ENCODE results near the gene PCDHGA10. TPM values are rescaled to one million over a fixed set of nuclear protein-coding genes. Genes with fewer than 3 reads are reported as not detected.
"Not testable (repeated sequence)": the region's sequence is repeated elsewhere in the genome, so short reads cannot be mapped to it uniquely, and the experiment has no call there.

Gene PCDHGA10
- total and polyA plus RNA-seq, 7 experiments from 2014 or later, result 0.04 to 0.39 (median 0.24) TPM

GRCh38 chr5:141411575-141411974 lies 1.2 kb upstream of the PCDHGA10 start:
- Mint-ChIP-seq H3K9me3 (peaks cover 14 to 80% (median 50%) of the 10 kb centered on the region in 11 donors), H3K27ac (no peak overlapping the region), H3K36me3 (peaks cover 4 to 33% (median 16%) of the 10 kb centered on the region in 5 donors), H3K4me3 (no peak overlapping the region), H3K27me3 (peaks cover 68 to 81% (median 75%) of the 10 kb centered on the region in 5 donors), H3K4me1 (peaks cover 11 to 30% (median 19%) of the 10 kb centered on the region in 7 donors)
- intact Hi-C loops (cut with micrococcal nuclease), result loop anchor here in 1 of 2 donors (5.0 to 10.0 kb wide), 2 partner anchors 89 to 463 kb away; partner anchors contain the start of genes PCDH1 and TAF7
- H3K27me3 ChIP-seq (ENCODE audit: control insufficient read depth in 2 of 2, insufficient read depth in 2 of 2, low read length in 2 of 2), result peaks cover 22% of the 10 kb centered on the region in 2 donors
- ATAC-seq (no peak), DNase-seq (no peak)
- no peak overlapping the region for H3K4me3 ChIP-seq (ENCODE audit: low read length)
- H3K27ac ChIP-seq (ENCODE audit: low read depth, low read length), result no peak overlapping the region
- POLR2A ChIA-PET, result no interaction called here
- CTCF ChIA-PET, result interaction anchor here (3.2 kb wide), 1 partner anchor 152 kb away, joined by 17 read pairs; no protein-coding TSS in a partner anchor
- H3K9me3 ChIP-seq (ENCODE audit: control insufficient read depth in 2 of 3, low read length in 3 of 3), result peaks cover 0 to 31% (median 0%) of the 10 kb centered on the region in 3 experiments
- H3K36me3 ChIP-seq (ENCODE audit: control insufficient read depth in 2 of 3, insufficient read depth in 3 of 3, low read length in 3 of 3), result no peaks in the 10 kb centered on the region
- peaks cover 0 to 5% of the 10 kb centered on the region in 2 donors for H3K4me1 ChIP-seq (ENCODE audit: control insufficient read depth in 2 of 2, insufficient read depth in 2 of 2, low read length in 2 of 2)

- intact Hi-C loops (cut with micrococcal nuclease), result loop anchor here (1.0 to 10.0 kb wide), 6 partner anchors 91 to 461 kb away; partner anchors contain the start of genes TAF7 (in 2 of the 2) and PCDH1 (in 1 of the 2)
- H3K27ac Mint-ChIP-seq, result peak overlapping the region in 2 of 9 donors; percentile 54 to 56
- POLR2A ChIA-PET, result no interaction called here
- H3K4me1 Mint-ChIP-seq, result peaks cover 16 to 26% (median 19%) of the 10 kb centered on the region in 7 donors
- peak overlapping the region; percentile 83 to 92 (median 87) for H3K4me3 Mint-ChIP-seq
- peaks cover 0 to 33% (median 6%) of the 10 kb centered on the region in 3 experiments for H3K9me3 ChIP-seq (ENCODE audit: control insufficient read depth in 2 of 3, low read length in 3 of 3)
- peaks cover 13 to 77% (median 49%) of the 10 kb centered on the region in 11 donors for H3K9me3 Mint-ChIP-seq
- no peak overlapping the region for H3K27ac ChIP-seq (ENCODE audit: low read depth, low read length)
- peaks cover 69 to 81% (median 75%) of the 10 kb centered on the region in 5 donors for H3K27me3 Mint-ChIP-seq
- peaks cover 4 to 39% (median 16%) of the 10 kb centered on the region in 5 donors for H3K36me3 Mint-ChIP-seq
- no peak for DNase-seq
- H3K4me3 ChIP-seq (ENCODE audit: low read length), result peak overlapping the region; percentile 73
- H3K4me1 ChIP-seq (ENCODE audit: control insufficient read depth in 2 of 2, insufficient read depth in 2 of 2, low read length in 2 of 2), result peaks cover 0 to 5% of the 10 kb centered on the region in 2 donors
- H3K27me3 ChIP-seq (ENCODE audit: control insufficient read depth in 2 of 2, insufficient read depth in 2 of 2, low read length in 2 of 2), result peaks cover 23 to 27% of the 10 kb centered on the region in 2 donors
- ATAC-seq, result no peak
- no peaks in the 10 kb centered on the region for H3K36me3 ChIP-seq (ENCODE audit: control insufficient read depth in 2 of 3, insufficient read depth in 3 of 3, low read length in 3 of 3)
- CTCF ChIA-PET, result interaction anchor here (0.8 to 3.2 kb wide), 6 partner anchors 99 to 153 kb away, joined by 3 to 17 read pairs (median 4); no protein-coding TSS in a partner anchor
These were observed 818 bp downstream of the PCDHGA10 start for GRCh38 chr5:141413540-141414069.

GRCh38 chr5:141414548-141415274 lies 1.9 kb downstream of the PCDHGA10 start:
- Histone ChIP-seq H3K27me3 (ENCODE audit: control insufficient read depth in 2 of 2, insufficient read depth in 2 of 2, low read length in 2 of 2) (peaks cover 23 to 28% of the 10 kb centered on the region in 2 donors), H3K9me3 (ENCODE audit: control insufficient read depth in 2 of 3, low read length in 3 of 3) (peaks cover 0 to 33% (median 12%) of the 10 kb centered on the region in 3 experiments)
- H3K4me1 ChIP-seq (ENCODE audit: control insufficient read depth in 2 of 2, insufficient read depth in 2 of 2, low read length in 2 of 2); H3K36me3 ChIP-seq (ENCODE audit: control insufficient read depth in 2 of 3, insufficient read depth in 3 of 3, low read length in 3 of 3); H3K27ac Mint-ChIP-seq; POLR2A ChIA-PET; H3K27ac ChIP-seq (ENCODE audit: low read depth, low read length); CTCF ChIA-PET; H3K4me3 ChIP-seq (ENCODE audit: low read length); DNase-seq; ATAC-seq: not testable (repeated sequence)
- H3K9me3 Mint-ChIP-seq, result peaks cover 11 to 76% (median 44%) of the 10 kb centered on the region in 11 donors
- peaks cover 4 to 37% (median 12%) of the 10 kb centered on the region in 5 donors for H3K36me3 Mint-ChIP-seq
- peaks cover 16 to 28% (median 19%) of the 10 kb centered on the region in 7 donors for H3K4me1 Mint-ChIP-seq
- peaks cover 67 to 78% (median 73%) of the 10 kb centered on the region in 5 donors for H3K27me3 Mint-ChIP-seq
- peak overlapping the region in 9 of 10 donors; percentile 1 to 89 (median 40) for H3K4me3 Mint-ChIP-seq
- intact Hi-C loops (cut with micrococcal nuclease), result loop anchor here in 1 of 2 donors (5.0 to 10.0 kb wide), 3 partner anchors 52 to 460 kb away; partner anchors contain the start of genes PCDH1, PCDHGA5 and TAF7

GRCh38 chr5:141415275-141415618 lies 2.5 kb downstream of the PCDHGA10 start:
- H3K9me3 Mint-ChIP-seq, result peaks cover 11 to 77% (median 43%) of the 10 kb centered on the region in 11 donors
- peaks cover 16 to 28% (median 19%) of the 10 kb centered on the region in 7 donors for H3K4me1 Mint-ChIP-seq
- H3K4me1 ChIP-seq (ENCODE audit: control insufficient read depth in 2 of 2, insufficient read depth in 2 of 2, low read length in 2 of 2); POLR2A ChIA-PET; ATAC-seq; H3K27ac Mint-ChIP-seq; DNase-seq; H3K36me3 ChIP-seq (ENCODE audit: control insufficient read depth in 2 of 3, insufficient read depth in 3 of 3, low read length in 3 of 3); CTCF ChIA-PET; H3K27ac ChIP-seq (ENCODE audit: low read depth, low read length); H3K4me3 ChIP-seq (ENCODE audit: low read length): not testable (repeated sequence)
- intact Hi-C loops (cut with micrococcal nuclease), result loop anchor here in 1 of 2 donors (5.0 to 10.0 kb wide), 2 partner anchors 53 to 460 kb away; partner anchors contain the start of genes PCDH1 and PCDHGA5
- H3K4me3 Mint-ChIP-seq, result peak overlapping the region in 4 of 10 donors; percentile 27 to 53 (median 39)
- peaks cover 2 to 38% (median 10%) of the 10 kb centered on the region in 5 donors for H3K36me3 Mint-ChIP-seq
- peaks cover 0 to 33% (median 15%) of the 10 kb centered on the region in 3 experiments for H3K9me3 ChIP-seq (ENCODE audit: control insufficient read depth in 2 of 3, low read length in 3 of 3)
- H3K27me3 Mint-ChIP-seq, result peaks cover 68 to 80% (median 75%) of the 10 kb centered on the region in 5 donors
- peaks cover 23 to 34% of the 10 kb centered on the region in 2 donors for H3K27me3 ChIP-seq (ENCODE audit: control insufficient read depth in 2 of 2, insufficient read depth in 2 of 2, low read length in 2 of 2)

GRCh38 chr5:141417494-141418172 lies 4.8 kb downstream of the PCDHGA10 start, which contains the start of gene PCDHGB7:
Gene PCDHGB7 (plus strand): TSS chr5:141417677. CDS start chr5:141417860, 183 bp downstream.
- H3K4me3 Mint-ChIP-seq, result peak within 1 kb of the TSS; percentile 43 to 73 (median 68)
- H3K27ac ChIP-seq (ENCODE audit: low read depth, low read length); H3K36me3 ChIP-seq (ENCODE audit: control insufficient read depth in 2 of 3, insufficient read depth in 3 of 3, low read length in 3 of 3); H3K4me3 ChIP-seq (ENCODE audit: low read length); H3K4me1 ChIP-seq (ENCODE audit: control insufficient read depth in 2 of 2, insufficient read depth in 2 of 2, low read length in 2 of 2): not testable (repeated sequence)
- peak in 4 of 9 donors; percentile 26 to 62 (median 34) for DNase-seq
- H3K27me3 ChIP-seq (ENCODE audit: control insufficient read depth in 2 of 2, insufficient read depth in 2 of 2, low read length in 2 of 2), result peaks cover 18 to 39% of the 10 kb centered on the region in 2 donors
- POLR2A ChIA-PET, result interaction anchor here (1.3 kb wide), 1 partner anchor 97 kb away, joined by 4 read pairs; the partner anchor contains the start of gene TAF7
- CTCF ChIA-PET, result interaction anchor here (0.7 to 1.3 kb wide), 3 partner anchors 27 to 174 kb away, joined by 3 read pairs; no protein-coding TSS in a partner anchor
- H3K4me1 Mint-ChIP-seq, result peaks cover 16 to 31% (median 19%) of the 10 kb centered on the region in 7 donors
- H3K27ac Mint-ChIP-seq, result peak within 1 kb of the TSS in 7 of 9 donors; percentile 0 to 74 (median 64)
- peaks cover 77 to 90% (median 86%) of the 10 kb centered on the region in 5 donors for H3K27me3 Mint-ChIP-seq
- peak; percentile 73 for ATAC-seq
- peaks cover 11 to 90% (median 61%) of the 10 kb centered on the region in 11 donors for H3K9me3 Mint-ChIP-seq
- H3K36me3 Mint-ChIP-seq, result peaks cover 0 to 55% (median 14%) of the 10 kb centered on the region in 5 donors
- intact Hi-C loops (cut with micrococcal nuclease), result loop anchor here (1.0 to 10.0 kb wide), 5 partner anchors 55 to 457 kb away; partner anchors contain the start of genes PCDH1 (in 1 of the 2) and PCDHGA5 (in 1 of the 2)
- H3K9me3 ChIP-seq (ENCODE audit: control insufficient read depth in 2 of 3, low read length in 3 of 3), result peaks cover 0 to 49% (median 18%) of the 10 kb centered on the region in 3 experiments
